Endodermal cell (in vitro differentiated cells): ENCODE data around the gene MCU. TPM values are rescaled to one million over a fixed set of nuclear protein-coding genes. Genes with fewer than 3 reads are reported as not detected.

Experiments used
- DNase-seq: peaks from one replicate; pipeline ENCODE4 v3.0.0-alpha.2; 2017
- H3K27ac ChIP-seq: 2 replicates; pipeline ENCODE4 v1.5.1; 2013; ENCODE audit warnings: mild to moderate bottlenecking, low read depth, low read length, moderate library complexity
- H3K27me3 ChIP-seq: 2 replicates; pipeline ENCODE4 v1.6.1; 2013; ENCODE audit warnings: mild to moderate bottlenecking, low read length, moderate library complexity; ENCODE audit not compliant: insufficient read depth, control insufficient read depth, poor library complexity, severe bottlenecking
- H3K36me3 ChIP-seq: 2 replicates; pipeline ENCODE4 v1.7.0; 2013; ENCODE audit warnings: mild to moderate bottlenecking, low read length, moderate library complexity; ENCODE audit not compliant: control insufficient read depth, insufficient read depth
- H3K4me1 ChIP-seq: one replicate; pipeline ENCODE4 v1.7.0; 2013; ENCODE audit warnings: low read length; ENCODE audit not compliant: control insufficient read depth, insufficient read depth
- H3K4me3 ChIP-seq: 2 replicates; pipeline ENCODE4 v1.5.1; 2013; ENCODE audit warnings: mild to moderate bottlenecking, low read length, moderate library complexity
- H3K9ac ChIP-seq: 2 replicates; pipeline ENCODE4 v1.6.1; 2013; ENCODE audit warnings: mild to moderate bottlenecking, low read length, moderate library complexity; ENCODE audit not compliant: poor library complexity, severe bottlenecking; ENCODE audit errors: extremely low read depth
- H3K9me3 ChIP-seq: 2 replicates; pipeline ENCODE4 v1.6.1; 2013; ENCODE audit warnings: mild to moderate bottlenecking, low read length, moderate library complexity; ENCODE audit not compliant: control insufficient read depth
- H3K27ac Mint-ChIP-seq: 2 replicates; pipeline ENCODE4 v1.8.0; 2020; ENCODE audit warnings: mixed read lengths
- H3K27me3 Mint-ChIP-seq: 2 replicates; pipeline ENCODE4 v1.8.0; 2021; ENCODE audit warnings: mild to moderate bottlenecking, mixed read lengths; ENCODE audit not compliant: insufficient read depth
- H3K36me3 Mint-ChIP-seq: 2 replicates; pipeline ENCODE4 v1.8.0; 2020; ENCODE audit warnings: low read depth, mixed read lengths
- H3K4me1 Mint-ChIP-seq: 2 replicates; pipeline ENCODE4 v1.8.0; 2020; ENCODE audit warnings: mixed read lengths
- H3K4me3 Mint-ChIP-seq: 2 replicates; pipeline ENCODE4 v1.8.0; 2020; ENCODE audit warnings: mild to moderate bottlenecking, moderate library complexity, mixed read lengths
- H3K9me3 Mint-ChIP-seq: 2 replicates; pipeline ENCODE4 v1.8.0; 2020; ENCODE audit warnings: mild to moderate bottlenecking, mixed read lengths
- CTCF ChIP-seq: fragments of 200-600 bp; sonication (generic); conservative IDR thresholded peaks from 2 replicates; pipeline ENCODE4 v1.5.0; 2021; ENCODE audit warnings: antibody characterized with exemption, mild to moderate bottlenecking
- WGBS, 2 experiments: methylation state at CpG; one replicate each; pipeline versions ENCODE4 v1.1.5 to v1.1.7; 2013; ENCODE audit warnings: missing lambda C conversion rate in 2 of 2, mixed read lengths in 1 of 2; ENCODE audit not compliant: insufficient coverage in 1 of 2, insufficient read length in 1 of 2; 5-methylcytosine and 5-hydroxymethylcytosine counted together
- total RNA-seq, 2 donors: library from RNA; stranded (reverse); fragmentation: NEBNext Ultra II Directional in 1 of 2; extraction: Animal tissue kit (Norgen Biotek cat#: 25700) in 1 of 2; gene quantifications; 2 replicates in 1 of 2; 3 replicates in 1 of 2; pipeline ENCODE4 v1.2.1, GENCODE V29; 2021

MCU gene
- total RNA-seq, 2 donors from 2014 or later, result 46.1 to 48.5 TPM

GRCh38 chr10:72928798-72929197 is 236.9 kb downstream of the MCU start:
- H3K4me3 Mint-ChIP-seq, result no peak overlapping the region
- no peak for TF ChIP-seq CTCF
- H3K4me1 ChIP-seq, result no peaks in the 10 kb centered on the region
- WGBS, 2 experiments, result 96 to 97% methylated on average over 4 to 5 of the region's 5 CpGs
- no peak overlapping the region for H3K9ac ChIP-seq
- no peaks in the 10 kb centered on the region for H3K36me3 ChIP-seq
- no peak for DNase-seq
- no peak overlapping the region for H3K27ac Mint-ChIP-seq
- no peak overlapping the region for H3K4me3 ChIP-seq
- H3K9me3 ChIP-seq, result no peaks in the 10 kb centered on the region
- H3K9me3 Mint-ChIP-seq, result no peaks in the 10 kb centered on the region
- H3K36me3 Mint-ChIP-seq, result no peaks in the 10 kb centered on the region
- no peaks in the 10 kb centered on the region for H3K27me3 Mint-ChIP-seq
- no peak overlapping the region for H3K27ac ChIP-seq
- H3K4me1 Mint-ChIP-seq, result no peaks in the 10 kb centered on the region
- no peaks in the 10 kb centered on the region for H3K27me3 ChIP-seq

DNA sequence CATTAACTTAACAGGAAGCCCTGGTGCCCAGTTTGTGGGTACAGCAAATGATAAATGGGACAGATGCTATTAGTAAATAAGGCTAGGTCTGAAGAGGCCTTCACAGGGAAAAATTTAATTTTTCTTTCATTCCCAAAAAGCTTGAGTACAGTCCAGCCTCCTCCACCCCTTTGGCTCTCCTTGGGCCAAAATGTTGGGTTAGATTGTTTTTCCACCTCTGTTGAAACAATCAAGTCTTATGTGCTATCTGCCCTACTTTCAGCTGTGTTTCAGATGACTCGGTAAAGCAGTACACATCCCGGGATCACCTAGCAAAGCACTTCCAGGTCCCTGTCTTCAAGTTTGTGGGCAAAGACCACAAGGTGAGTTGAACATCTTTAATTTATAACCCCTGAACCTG is 238.3 kb downstream of the MCU start:
- no peaks in the 10 kb centered on the region for H3K27me3 Mint-ChIP-seq
- no peaks in the 10 kb centered on the region for H3K36me3 ChIP-seq
- H3K4me1 ChIP-seq, result no peaks in the 10 kb centered on the region
- no peak overlapping the region for H3K4me3 ChIP-seq
- no peak overlapping the region for H3K27ac Mint-ChIP-seq
- H3K27me3 ChIP-seq, result no peaks in the 10 kb centered on the region
- H3K9ac ChIP-seq, result no peak overlapping the region
- H3K9me3 ChIP-seq, result no peaks in the 10 kb centered on the region
- DNase-seq, result no peak
- H3K4me1 Mint-ChIP-seq, result no peaks in the 10 kb centered on the region
- no peak overlapping the region for H3K4me3 Mint-ChIP-seq
- H3K36me3 Mint-ChIP-seq, result no peaks in the 10 kb centered on the region
- H3K9me3 Mint-ChIP-seq, result no peaks in the 10 kb centered on the region
- no peak overlapping the region for H3K27ac ChIP-seq
- 82 to 90% methylated on average over 2 of the region's 2 CpGs for WGBS, 2 experiments
- TF ChIP-seq CTCF, result no peak

- Mint-ChIP-seq H3K36me3 (no peaks in the 10 kb centered on the region), H3K27ac (no peak overlapping the region), H3K27me3 (peaks cover 2% of the 10 kb centered on the region), H3K4me3 (no peak overlapping the region), H3K4me1 (no peaks in the 10 kb centered on the region), H3K9me3 (no peaks in the 10 kb centered on the region)
- no peak for DNase-seq
- TF ChIP-seq CTCF, result no peak
- Histone ChIP-seq H3K27ac (no peak overlapping the region), H3K27me3 (no peaks in the 10 kb centered on the region), H3K4me1 (no peaks in the 10 kb centered on the region), H3K4me3 (no peak overlapping the region), H3K9ac (no peak overlapping the region), H3K36me3 (no peaks in the 10 kb centered on the region), H3K9me3 (no peaks in the 10 kb centered on the region)
- WGBS, 2 experiments, result 93 to 94% methylated on average over 13 to 20 of the region's 20 CpGs
Measured at GRCh38 chr10:72932259-72933015, 240.5 kb downstream of the MCU start.
